Astrocyte (in vitro differentiated cells and primary cell): Measurements from ENCODE around the gene COA1.

ENCODE experiments used
- CTCF ChIP-seq: IDR thresholded peaks from 2 replicates; pipeline ENCODE4 v1.5.1; 2011; ENCODE audit warnings: low read depth, mild to moderate bottlenecking, inconsistent platforms, low read length, moderate library complexity; ENCODE audit not compliant: insufficient read depth
- EZH2 ChIP-seq: IDR thresholded peaks from 2 replicates; pipeline ENCODE4 v1.6.1; 2012; ENCODE audit warnings: mild to moderate bottlenecking, low read length, inconsistent platforms; ENCODE audit not compliant: insufficient read depth

- TF ChIP-seq CTCF = no peak
- TF ChIP-seq EZH2 = no peak
Observed at GRCh38 chr7:43648473-43649406, 80.6 kb downstream of the COA1 start.
